GM12878 (cell line): ENCODE measurements around the gene SLC25A29. TPM values are rescaled to one million over a fixed set of nuclear protein-coding genes. Genes with fewer than 3 reads are reported as not detected.

Experiments
- ATAC-seq: fragments of 200-7000 bp; cut with Tn5 transposase; 3 replicates; pipeline ENCODE4 v1.9.1; 2020; ENCODE audit warnings: mild to moderate bottlenecking, moderate library complexity
- BruUV-seq: library from RNA; stranded (reverse); fragments of 400-500 nt; replicated peaks from 2 replicates; lab custom pipeline; 2021; lab: Mats Ljungman, UMichigan
- CTCF ChIA-PET: fragments of 300-600 bp; sonication (Branson Sonifier 250); formaldehyde crosslinking; extraction: SDS; loops from one replicate; lab custom pipeline; 2021; ENCODE audit warnings: inconsistent platforms; lab: Yijun Ruan, JAX
- POLR2A ChIA-PET: fragments of 350-600 bp; formaldehyde crosslinking; extraction: SDS; loops from one replicate; lab custom pipeline; 2021; ENCODE audit warnings: inconsistent platforms; lab: Charles Lee
- RAD21 ChIA-PET: fragments of 300-600 bp; sonication (Branson Sonifier 250); formaldehyde crosslinking; loops from one replicate; lab custom pipeline; 2023; ENCODE audit warnings: antibody characterized with exemption; ENCODE audit not compliant: unreplicated experiment; lab: Charles Lee
- SMC1A ChIA-PET: fragments of 300-600 bp; sonication (Branson Sonifier 250); formaldehyde crosslinking; loops from one replicate; lab custom pipeline; 2023; ENCODE audit not compliant: unreplicated experiment, uncharacterized antibody; lab: Charles Lee
- DNase-seq: peaks from one replicate; pipeline ENCODE4 v3.0.0-alpha.2; 2011; ENCODE audit warnings: low read depth, low spot score
- FAIRE-seq: peaks from 3 replicates; lab custom pipeline; 2011; peaks lifted over from hg19 to GRCh38; lab: Jason Lieb, UNC
- H2AFZ ChIP-seq: 2 replicates; pipeline ENCODE4 v1.6.0; 2011; ENCODE audit warnings: low read depth, low read length, control low read depth; ENCODE audit not compliant: control insufficient read depth
- H3K27ac ChIP-seq: 2 replicates; pipeline ENCODE4 v1.5.1; 2011; ENCODE audit warnings: control low read depth; ENCODE audit not compliant: control insufficient read depth, insufficient read depth
- H3K27me3 ChIP-seq, 2 experiments: replicated peaks in 1 of 2; 2 replicates each; pipeline versions ENCODE4 v1.6.0 to v1.6.1; 2011; ENCODE audit warnings: low read length in 1 of 2; ENCODE audit not compliant: control insufficient read depth in 2 of 2, insufficient read depth in 2 of 2
- H3K36me3 ChIP-seq, 2 experiments: 2 replicates each; pipeline ENCODE4 v1.5.1; 2011; ENCODE audit warnings: low read length in 1 of 2; ENCODE audit not compliant: control insufficient read depth in 2 of 2, insufficient read depth in 2 of 2
- H3K4me1 ChIP-seq: 2 replicates; pipeline ENCODE4 v1.6.1; 2011; ENCODE audit warnings: mild to moderate bottlenecking, low read length, moderate library complexity, mixed read lengths; ENCODE audit not compliant: control insufficient read depth, insufficient read depth
- H3K4me2 ChIP-seq: 2 replicates; pipeline ENCODE4 v1.6.0; 2011; ENCODE audit warnings: control low read depth; ENCODE audit not compliant: control insufficient read depth, insufficient read depth
- H3K4me3 ChIP-seq: fragments of 200-600 bp; sonication (generic); 2 replicates; pipeline ENCODE4 v1.5.1; 2016
- H3K79me2 ChIP-seq: 2 replicates; pipeline ENCODE4 v1.6.0; 2011; ENCODE audit warnings: low read length; ENCODE audit not compliant: control insufficient read depth, insufficient read depth
- H3K9ac ChIP-seq: 2 replicates; pipeline ENCODE4 v1.8.0; 2011; ENCODE audit warnings: low read length, control low read depth, mixed read lengths; ENCODE audit not compliant: control insufficient read depth, insufficient read depth
- H3K9me3 ChIP-seq: replicated peaks from 3 replicates; pipeline ENCODE4 v1.5.1; 2011; ENCODE audit warnings: mild to moderate bottlenecking, low read length; ENCODE audit not compliant: control insufficient read depth, insufficient read depth
- H4K20me1 ChIP-seq: 2 replicates; pipeline ENCODE4 v1.6.0; 2011; ENCODE audit not compliant: control insufficient read depth, insufficient read depth
- E2F4 ChIP-seq: IDR thresholded peaks from 2 replicates; pipeline ENCODE4 v1.6.1; 2012; ENCODE audit warnings: low read depth, low read length, improper control_type of control experiment
- EGR1 ChIP-seq, 2 experiments: IDR thresholded peaks; 1 replicate in 1 of 2; 2 replicates in 1 of 2; pipeline ENCODE4 v1.6.1; 2011 to 2012; ENCODE audit warnings: low read depth in 2 of 2, low read length in 2 of 2, borderline replicate concordance in 1 of 2, mild to moderate bottlenecking in 1 of 2, moderate library complexity in 1 of 2
- EZH2 ChIP-seq: IDR thresholded peaks from 2 replicates; pipeline ENCODE4 v1.6.1; 2012; ENCODE audit warnings: low read depth, mild to moderate bottlenecking, control low read depth, inconsistent platforms, low read length, borderline replicate concordance; ENCODE audit not compliant: control insufficient read depth
- MYC ChIP-seq: IDR thresholded peaks from 2 replicates; pipeline ENCODE4 v1.6.1; 2011; ENCODE audit warnings: mild to moderate bottlenecking, low read length, moderate library complexity, inconsistent platforms; ENCODE audit not compliant: insufficient read depth, insufficient replicate concordance, insufficient read length, severe bottlenecking
- USF1 ChIP-seq: IDR thresholded peaks from 2 replicates; pipeline ENCODE4 v1.6.1; 2011; ENCODE audit warnings: borderline replicate concordance, low read depth, mild to moderate bottlenecking, moderate library complexity, mixed read lengths, low read length; ENCODE audit not compliant: insufficient read depth; ENCODE audit errors: extremely low read length
- WGBS: methylation state at CpG from one replicate; pipeline ENCODE4 v1.1.6; 2016; ENCODE audit warnings: low lambda C conversion rate; ENCODE audit not compliant: insufficient replicate concordance, insufficient coverage; ENCODE audit errors: missing lambda C conversion rate; 5-methylcytosine and 5-hydroxymethylcytosine counted together
- in situ Hi-C: fragments of 300-500 bp; cut with MboI; formaldehyde crosslinking; loops from 9 replicates; pipeline ENCODE4 v1.14.3; 2018; ENCODE audit warnings: mixed read lengths
- intact Hi-C: fragments of 100-400 bp; cut with micrococcal nuclease; formaldehyde crosslinking; loops from one replicate; pipeline ENCODE4 v1.14.2; 2022; ENCODE audit not compliant: unreplicated experiment
- polyA plus RNA-seq, 11 experiments: library from polyadenylated mRNA; depleted of rRNA in 4 of 11; unstranded in 6 of 11; stranded (reverse) in 5 of 11; fragments of >200 nt; fragmentation: Nextera tagmentation in 4 of 11; fragmentation: Illumina TruSeq in 1 of 11; extraction: Ambion mirVana in 4 of 11; extraction: Trizol in 1 of 11; gene quantifications; 1 replicate in 1 of 11; 2 replicates in 10 of 11; pipeline versions ENCODE4 v1.2.1 to v1.2.3, GENCODE V29; 2011 to 2016; ENCODE audit warnings: inconsistent platforms in 2 of 11, missing spikeins in 2 of 11, low read depth in 1 of 11
- total RNA-seq, 4 experiments: library from RNA; depleted of rRNA in 3 of 4; stranded (reverse); fragments of >200 nt in 3 of 4; fragmentation: Illumina TruSeq in 1 of 4; extraction: Trizol in 1 of 4; gene quantifications; 2 replicates each; pipeline versions ENCODE4 v1.2.1 to v1.2.3, GENCODE V29; 2013 to 2021

SLC25A29 gene
- total and polyA plus RNA-seq, 10 of the 15 experiments (the other 5 are each of a cell fraction or from before 2014, with no cell fraction given) = 0.42 to 13.3 (median 4.0) TPM; not detected in 1

GRCh38 chr14:100314724-100315123, 8.5 kb upstream of the SLC25A29 start:
- no peak overlapping the region for H3K4me3 ChIP-seq
- CTCF ChIA-PET = interaction anchor here (1.1 to 1.3 kb wide), 2 partner anchors 29 to 62 kb away, joined by 4 to 6 read pairs; partner anchors contain the start of gene WDR25
- intact Hi-C loops = no loop called here

More at GRCh38 chr14:100314724-100315123, 8.5 kb upstream of the SLC25A29 start:
- H3K27me3 ChIP-seq = 0 out of 4 replicates have a peak, but pooled peaks cover 0 to 2% of the 10 kb centered on the region in 2 experiments
- TF ChIP-seq E2F4 = no peak
- TF ChIP-seq EZH2 = no peak
- no peak for TF ChIP-seq MYC
- no peak for TF ChIP-seq EGR1 (IDR thresholded peaks at IDR 0.05; ENCODE audit: borderline replicate concordance in 1 of 2, low read depth in 2 of 2, low read length in 2 of 2)
- no peak for TF ChIP-seq USF1
- in situ Hi-C loops = no loop called here
- no peak overlapping the region for H3K4me2 ChIP-seq
- BruUV-seq = no TSS peak
- no peak for ATAC-seq
- POLR2A ChIA-PET = interaction anchor here (0.8 kb wide), 1 partner anchor 61 kb away, joined by 3 read pairs; a partner anchor contains a TSS
- WGBS = 85% methylated on average over 6 of the region's 6 CpGs
- no peak overlapping the region for H3K27ac ChIP-seq
- H2AFZ ChIP-seq = no peak overlapping the region
- H3K4me1 ChIP-seq = peaks cover 10% of the 10 kb centered on the region
- H3K36me3 ChIP-seq = no peaks in the 10 kb centered on the region
- RAD21 ChIA-PET = no interaction called here
- SMC1A ChIA-PET = no interaction called here
- H3K9ac ChIP-seq = no peak overlapping the region
- no peak for DNase-seq
- no peaks in the 10 kb centered on the region for H3K79me2 ChIP-seq
- no peaks in the 10 kb centered on the region for H3K9me3 ChIP-seq
- no peak for FAIRE-seq
- no peaks in the 10 kb centered on the region for H4K20me1 ChIP-seq
